Measurements from ENCODE around the gene JARID2.

GRCh38 chr6:15279047-15279661, 33.3 kb downstream of the JARID2 start:
- TF ChIP-seq, protein P1, sequence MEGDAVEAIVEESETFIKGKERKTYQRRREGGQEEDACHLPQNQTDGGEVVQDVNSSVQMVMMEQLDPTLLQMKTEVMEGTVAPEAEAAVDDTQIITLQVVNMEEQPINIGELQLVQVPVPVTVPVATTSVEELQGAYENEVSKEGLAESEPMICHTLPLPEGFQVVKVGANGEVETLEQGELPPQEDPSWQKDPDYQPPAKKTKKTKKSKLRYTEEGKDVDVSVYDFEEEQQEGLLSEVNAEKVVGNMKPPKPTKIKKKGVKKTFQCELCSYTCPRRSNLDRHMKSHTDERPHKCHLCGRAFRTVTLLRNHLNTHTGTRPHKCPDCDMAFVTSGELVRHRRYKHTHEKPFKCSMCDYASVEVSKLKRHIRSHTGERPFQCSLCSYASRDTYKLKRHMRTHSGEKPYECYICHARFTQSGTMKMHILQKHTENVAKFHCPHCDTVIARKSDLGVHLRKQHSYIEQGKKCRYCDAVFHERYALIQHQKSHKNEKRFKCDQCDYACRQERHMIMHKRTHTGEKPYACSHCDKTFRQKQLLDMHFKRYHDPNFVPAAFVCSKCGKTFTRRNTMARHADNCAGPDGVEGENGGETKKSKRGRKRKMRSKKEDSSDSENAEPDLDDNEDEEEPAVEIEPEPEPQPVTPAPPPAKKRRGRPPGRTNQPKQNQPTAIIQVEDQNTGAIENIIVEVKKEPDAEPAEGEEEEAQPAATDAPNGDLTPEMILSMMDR (IDR thresholded peaks at IDR 0.05), result no peak
- TF ChIP-seq POLR2A (IDR thresholded peaks at IDR 0.05), result no peak

Measured in thyroid gland (tissue), 4 donors.